OCI-M2 (cell line): ENCODE results near the gene COP1.
A peak's percentile ranks its signal among the peaks of the same experiment; 100 is the strongest.
"Not testable (repeated sequence)": the region's sequence is repeated elsewhere in the genome, so short reads cannot be mapped to it uniquely, and the experiment has no call there.

Experiments
- DNase-seq: peaks from one replicate; lab custom pipeline; 2025; ENCODE audit not compliant: unreplicated experiment; lab: John Stamatoyannopoulos, UW

COP1 gene

GRCh38 chr1:176206961-176207902, at the start of gene COP1:
Gene COP1, minus strand, starts transcription at chr1:176207286. Its CDS starts 308 bp downstream, at chr1:176206978.
- peak; percentile 61 for DNase-seq

GRCh38 chr1:176252191-176252590, 45.1 kb upstream of the COP1 start:
- no peak for DNase-seq

GRCh38 chr1:176244851-176245250, 37.8 kb upstream of the COP1 start:
- DNase-seq = no peak

GRCh38 chr1:176243746-176244145, 36.7 kb upstream of the COP1 start:
- DNase-seq = no peak

GRCh38 chr1:176241385-176242015, 34.4 kb upstream of the COP1 start:
- no peak for DNase-seq

- not testable (repeated sequence) for DNase-seq
Measured at GRCh38 chr1:176233657-176234056, 26.6 kb upstream of the COP1 start.

- no peak for DNase-seq
Measured at GRCh38 chr1:176227579-176227978, 20.5 kb upstream of the COP1 start.

GRCh38 chr1:176225911-176226310, 18.8 kb upstream of the COP1 start:
- DNase-seq = no peak

GRCh38 chr1:176225479-176225875, 18.4 kb upstream of the COP1 start:
- no peak for DNase-seq

- DNase-seq = no peak
Measured at GRCh38 chr1:176222196-176222595, 15.1 kb upstream of the COP1 start.

GRCh38 chr1:176220100-176220689, 13.1 kb upstream of the COP1 start:
- DNase-seq = no peak

GRCh38 chr1:176217461-176218099, 10.5 kb upstream of the COP1 start:
- no peak for DNase-seq

GRCh38 chr1:176216031-176216430, 8.9 kb upstream of the COP1 start:
- no peak for DNase-seq

- DNase-seq = no peak
Measured at GRCh38 chr1:176211396-176212165, 4.5 kb upstream of the COP1 start.

GRCh38 chr1:176208034-176208433, 948 bp upstream of the COP1 start:
- DNase-seq = no peak

- DNase-seq = no peak
Measured at GRCh38 chr1:176206006-176206960, 803 bp downstream of the COP1 start.

GRCh38 chr1:176205332-176205914, 1.7 kb downstream of the COP1 start:
- DNase-seq = no peak

- not testable (repeated sequence) for DNase-seq
Measured at GRCh38 chr1:176204655-176205054, 2.4 kb downstream of the COP1 start.

GRCh38 chr1:176203735-176204134, 3.4 kb downstream of the COP1 start:
- no peak for DNase-seq
